Measurements from ENCODE around the gene ERBB4. TPM values are rescaled to one million over a fixed set of nuclear protein-coding genes. Genes with fewer than 3 reads are reported as not detected.

Gene ERBB4
- total RNA-seq, 1 experiment from 2014 or later, result 0.04 TPM

GRCh38 chr2:212114489-212114888 is 424.1 kb downstream of the ERBB4 start:
- Histone ChIP-seq H3K79me2 (ENCODE audit: insufficient read depth, low read length) (no peaks in the 10 kb centered on the region), H2BK20ac (ENCODE audit: low read depth, low read length, poor library complexity, severe bottlenecking) (no peak overlapping the region), H2AFZ (ENCODE audit: low read length) (no peak overlapping the region), H3K4ac (ENCODE audit: low read depth, low read length) (no peak overlapping the region), H4K5ac (ENCODE audit: insufficient read length, low read depth, low read length) (no peak overlapping the region), H3K56ac (ENCODE audit: insufficient read length, low read depth, low read length) (no peak overlapping the region), H2BK15ac (ENCODE audit: low read depth, low read length) (no peak overlapping the region), H3K4me1 (ENCODE audit: insufficient read depth, low read length) (peaks cover 6% of the 10 kb centered on the region; the same call in 1 of the 2 replicates), H3K23ac (ENCODE audit: insufficient read length, low read depth, low read length) (no peak overlapping the region), H3K4me2 (ENCODE audit: insufficient read depth, insufficient read length, low read length) (no peak overlapping the region), H4K91ac (ENCODE audit: insufficient read length, low read depth, low read length) (no peak overlapping the region), H3K27me3 (ENCODE audit: insufficient read depth, low read length) (no peaks in the 10 kb centered on the region), H3K23me2 (ENCODE audit: insufficient read length, low read depth, low read length, poor library complexity, severe bottlenecking) (no peaks in the 10 kb centered on the region), H3K79me1 (ENCODE audit: insufficient read depth, low read depth, low read length, poor library complexity, severe bottlenecking) (no peaks in the 10 kb centered on the region), H3T11ph (ENCODE audit: low read length) (no peak overlapping the region), H4K20me1 (ENCODE audit: control insufficient read depth, insufficient read depth, insufficient read length) (no peaks in the 10 kb centered on the region), H2BK120ac (ENCODE audit: low read depth, low read length, poor library complexity, severe bottlenecking) (no peak overlapping the region), H3K9ac (ENCODE audit: extremely low read depth, insufficient read length, low read length) (no peak overlapping the region), H3K27ac (ENCODE audit: insufficient read length, low read depth, low read length) (no peak overlapping the region), H3K18ac (ENCODE audit: insufficient read length, low read depth, low read length) (no peak overlapping the region), H4K8ac (replicated peaks; ENCODE audit: insufficient read length, low read depth, low read length) (no peak overlapping the region), H2AK5ac (ENCODE audit: insufficient read length, low read length) (no peak overlapping the region), H3K9me3 (ENCODE audit: control insufficient read depth, low read depth, low read length) (no peaks in the 10 kb centered on the region), H2BK12ac (ENCODE audit: insufficient read length, low read depth, low read length) (no peak overlapping the region), H3K14ac (ENCODE audit: insufficient read depth, low read length) (no peak overlapping the region), H2BK5ac (ENCODE audit: insufficient read length, low read length) (no peak overlapping the region)
- peaks cover 23 to 32% of the 10 kb centered on the region in 2 experiments for H3K4me1 Mint-ChIP-seq
- H3K27ac Mint-ChIP-seq, result peak overlapping the region in 1 of 3 experiments; percentile 52; a peak in 1 of 7 replicates
- peaks cover 0 to 2% of the 10 kb centered on the region in 2 experiments; a peak in 2 of 5 replicates for H3K9me3 Mint-ChIP-seq
- TF ChIP-seq, protein P1, sequence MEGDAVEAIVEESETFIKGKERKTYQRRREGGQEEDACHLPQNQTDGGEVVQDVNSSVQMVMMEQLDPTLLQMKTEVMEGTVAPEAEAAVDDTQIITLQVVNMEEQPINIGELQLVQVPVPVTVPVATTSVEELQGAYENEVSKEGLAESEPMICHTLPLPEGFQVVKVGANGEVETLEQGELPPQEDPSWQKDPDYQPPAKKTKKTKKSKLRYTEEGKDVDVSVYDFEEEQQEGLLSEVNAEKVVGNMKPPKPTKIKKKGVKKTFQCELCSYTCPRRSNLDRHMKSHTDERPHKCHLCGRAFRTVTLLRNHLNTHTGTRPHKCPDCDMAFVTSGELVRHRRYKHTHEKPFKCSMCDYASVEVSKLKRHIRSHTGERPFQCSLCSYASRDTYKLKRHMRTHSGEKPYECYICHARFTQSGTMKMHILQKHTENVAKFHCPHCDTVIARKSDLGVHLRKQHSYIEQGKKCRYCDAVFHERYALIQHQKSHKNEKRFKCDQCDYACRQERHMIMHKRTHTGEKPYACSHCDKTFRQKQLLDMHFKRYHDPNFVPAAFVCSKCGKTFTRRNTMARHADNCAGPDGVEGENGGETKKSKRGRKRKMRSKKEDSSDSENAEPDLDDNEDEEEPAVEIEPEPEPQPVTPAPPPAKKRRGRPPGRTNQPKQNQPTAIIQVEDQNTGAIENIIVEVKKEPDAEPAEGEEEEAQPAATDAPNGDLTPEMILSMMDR (conservative IDR thresholded peaks at IDR 0.05), result no peak
- H3K36me3 Mint-ChIP-seq (ENCODE audit: insufficient read depth in 1 of 3, low read depth in 3 of 3), result no peaks in the 10 kb centered on the region; a peak in 1 of 7 replicates
- H3K27me3 Mint-ChIP-seq (ENCODE audit: low read depth), result no peaks in the 10 kb centered on the region
- no peak for DNase-seq
- H3K4me3 Mint-ChIP-seq, result no peak overlapping the region
- WGBS (ENCODE audit: extremely low coverage, insufficient read length, low lambda C conversion rate), result no CpG with 5 or more reads among the region's 1 CpG

All from H9 (cell line).